Measurements from ENCODE around the gene CACNA1S. TPM values are rescaled to one million over a fixed set of nuclear protein-coding genes. Genes with fewer than 3 reads are reported as not detected.
A peak's percentile ranks its signal among the peaks of the same experiment; 100 is the strongest.

CACNA1S gene
- total RNA-seq, 1 donor from 2014 or later: 0.08 TPM

- Mint-ChIP-seq H3K27ac (ENCODE audit: unreplicated experiment) (no peak overlapping the region), H3K27me3 (ENCODE audit: unreplicated experiment) (peaks cover 3% of the 10 kb centered on the region), H3K4me3 (ENCODE audit: unreplicated experiment) (no peak overlapping the region), H3K9me3 (ENCODE audit: unreplicated experiment) (no peaks in the 10 kb centered on the region), H3K36me3 (ENCODE audit: low read depth, unreplicated experiment) (no peaks in the 10 kb centered on the region), H3K4me1 (ENCODE audit: unreplicated experiment) (peaks cover 24% of the 10 kb centered on the region)
- no peak for TF ChIP-seq CTCF (IDR thresholded peaks at IDR 0.05; ENCODE audit: unreplicated experiment)
- DNase-seq (ENCODE audit: low spot score): no peak
Measured at GRCh38 chr1:201088395-201088794, 23.8 kb downstream of the CACNA1S start.

DNA sequence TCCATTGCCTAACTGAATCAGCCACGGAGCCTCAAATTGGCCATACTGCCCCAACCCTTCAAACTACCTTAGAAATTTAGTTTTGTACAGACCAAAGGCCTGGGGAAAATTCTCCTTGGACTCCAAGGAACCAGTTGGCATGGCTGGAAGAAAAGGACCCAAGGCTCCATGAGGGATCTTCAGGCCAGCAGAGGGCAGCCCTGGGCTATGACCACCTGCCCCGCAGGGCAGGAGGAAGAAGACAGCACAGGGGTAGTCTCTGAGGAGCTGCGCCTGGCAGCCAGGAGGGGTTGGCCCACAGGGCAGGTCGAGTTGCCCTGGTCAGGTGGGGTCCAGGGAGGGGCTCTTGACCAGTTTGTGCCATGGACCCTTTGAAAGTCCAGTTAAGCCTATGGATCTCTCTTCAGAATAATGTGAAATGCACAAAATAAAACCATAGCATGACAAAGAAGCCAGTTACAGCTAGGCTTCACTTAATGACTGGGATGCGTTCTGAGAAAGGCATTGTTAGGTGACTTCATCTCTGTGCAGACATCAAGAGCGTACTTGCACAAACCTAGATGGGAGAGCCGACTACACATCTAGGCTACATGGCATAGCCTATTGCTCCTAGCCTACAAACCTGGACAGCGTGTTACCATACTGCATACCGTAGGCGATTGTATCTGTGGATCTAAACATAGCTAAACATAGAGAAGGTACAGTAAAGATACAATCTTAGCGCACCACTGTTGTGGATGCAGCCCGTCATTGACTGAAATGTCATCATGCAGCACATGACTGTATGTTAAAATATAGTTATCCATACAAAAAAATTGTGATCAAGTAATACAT is 26.1 kb downstream of the CACNA1S start:
- Mint-ChIP-seq H3K4me1 (ENCODE audit: unreplicated experiment) (peaks cover 34% of the 10 kb centered on the region), H3K4me3 (ENCODE audit: unreplicated experiment) (no peak overlapping the region), H3K9me3 (ENCODE audit: unreplicated experiment) (no peaks in the 10 kb centered on the region), H3K27me3 (ENCODE audit: unreplicated experiment) (peaks cover 3% of the 10 kb centered on the region), H3K27ac (ENCODE audit: unreplicated experiment) (no peak overlapping the region), H3K36me3 (ENCODE audit: low read depth, unreplicated experiment) (no peaks in the 10 kb centered on the region)
- peak; percentile 39 for TF ChIP-seq CTCF (IDR thresholded peaks at IDR 0.05; ENCODE audit: unreplicated experiment)
- DNase-seq (ENCODE audit: low spot score): peak; percentile 55

DNA sequence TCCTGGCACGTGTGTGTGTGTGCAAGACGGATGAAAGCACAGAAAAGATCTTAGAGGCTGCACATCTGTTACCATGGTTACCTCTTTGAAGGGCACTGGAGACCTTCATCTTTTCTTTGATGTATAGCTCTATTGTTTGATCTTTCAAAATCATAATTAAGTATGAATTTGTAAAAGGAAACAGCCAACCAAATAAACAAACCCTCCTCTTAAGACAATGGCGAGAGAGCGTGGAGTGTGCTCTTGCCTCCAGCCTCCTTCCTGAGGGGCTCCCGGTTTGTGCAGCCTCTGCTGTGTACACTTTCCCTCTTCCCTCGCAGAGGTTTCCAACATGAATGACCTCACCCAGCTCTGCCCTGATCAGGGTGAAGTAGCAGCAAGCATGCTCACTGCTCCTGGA is 27.9 kb downstream of the CACNA1S start:
- TF ChIP-seq CTCF (IDR thresholded peaks at IDR 0.05; ENCODE audit: unreplicated experiment): no peak
- Mint-ChIP-seq H3K4me3 (ENCODE audit: unreplicated experiment) (no peak overlapping the region), H3K36me3 (ENCODE audit: low read depth, unreplicated experiment) (no peaks in the 10 kb centered on the region), H3K27me3 (ENCODE audit: unreplicated experiment) (peaks cover 2% of the 10 kb centered on the region), H3K9me3 (ENCODE audit: unreplicated experiment) (no peaks in the 10 kb centered on the region), H3K27ac (ENCODE audit: unreplicated experiment) (peak overlapping the region; percentile 12), H3K4me1 (ENCODE audit: unreplicated experiment) (peaks cover 45% of the 10 kb centered on the region)
- peak; percentile 37 for DNase-seq (ENCODE audit: low spot score)

- no peak for TF ChIP-seq CTCF (IDR thresholded peaks at IDR 0.05; ENCODE audit: unreplicated experiment)
- H3K4me3 Mint-ChIP-seq (ENCODE audit: unreplicated experiment): no peak overlapping the region
- peaks cover 48% of the 10 kb centered on the region for H3K4me1 Mint-ChIP-seq (ENCODE audit: unreplicated experiment)
- H3K27ac Mint-ChIP-seq (ENCODE audit: unreplicated experiment): no peak overlapping the region
- peaks cover 4% of the 10 kb centered on the region for H3K27me3 Mint-ChIP-seq (ENCODE audit: unreplicated experiment)
- no peak for DNase-seq (ENCODE audit: low spot score)
- no peaks in the 10 kb centered on the region for H3K36me3 Mint-ChIP-seq (ENCODE audit: low read depth, unreplicated experiment)
- no peaks in the 10 kb centered on the region for H3K9me3 Mint-ChIP-seq (ENCODE audit: unreplicated experiment)
Measured at GRCh38 chr1:201083741-201084140, 28.5 kb downstream of the CACNA1S start.

GRCh38 chr1:201080135-201080534 is 32.1 kb downstream of the CACNA1S start:
- Mint-ChIP-seq H3K36me3 (ENCODE audit: low read depth, unreplicated experiment) (no peaks in the 10 kb centered on the region), H3K9me3 (ENCODE audit: unreplicated experiment) (no peaks in the 10 kb centered on the region), H3K4me1 (ENCODE audit: unreplicated experiment) (peaks cover 42% of the 10 kb centered on the region), H3K27me3 (ENCODE audit: unreplicated experiment) (peaks cover 6% of the 10 kb centered on the region), H3K27ac (ENCODE audit: unreplicated experiment) (no peak overlapping the region), H3K4me3 (ENCODE audit: unreplicated experiment) (no peak overlapping the region)
- no peak for DNase-seq (ENCODE audit: low spot score)
- TF ChIP-seq CTCF (IDR thresholded peaks at IDR 0.05; ENCODE audit: unreplicated experiment): no peak
